AG04450 (cell line): ENCODE results near the gene BTG2. TPM values are rescaled to one million over a fixed set of nuclear protein-coding genes. Genes with fewer than 3 reads are reported as not detected.
"Not testable (repeated sequence)": the region's sequence is repeated elsewhere in the genome, so short reads cannot be mapped to it uniquely, and the experiment has no call there.

Experiments used
- CTCF ChIA-PET: fragments of 300-600, 350-600 bp; formaldehyde crosslinking; extraction: SDS; loops from one replicate; lab custom pipeline; 2022; ENCODE audit warnings: antibody characterized with exemption, inconsistent platforms; lab: Charles Lee
- POLR2A ChIA-PET: fragments of 350-600 bp; formaldehyde crosslinking; extraction: SDS; loops from one replicate; lab custom pipeline; 2021; ENCODE audit warnings: antibody characterized with exemption, inconsistent platforms; lab: Yijun Ruan, JAX
- DNase-seq: peaks from one replicate; pipeline ENCODE4 v3.0.0-alpha.2; 2011; ENCODE audit warnings: low read depth, low spot score
- H3K27ac ChIP-seq: one replicate; pipeline ENCODE4 v1.5.1; 2012; ENCODE audit warnings: low read depth, low read length, control low read depth
- H3K27me3 ChIP-seq: one replicate; pipeline ENCODE4 v1.6.0; 2012; ENCODE audit warnings: low read length; ENCODE audit not compliant: control insufficient read depth, insufficient read depth
- H3K4me3 ChIP-seq: 2 replicates; pipeline ENCODE4 v1.5.1; 2011; ENCODE audit warnings: mild to moderate bottlenecking, low read depth, low read length, control low read depth
- H3K9me3 ChIP-seq: 2 replicates; pipeline ENCODE4 v1.5.1; 2012; ENCODE audit warnings: low read length; ENCODE audit not compliant: control insufficient read depth, insufficient read depth
- CTCF ChIP-seq: IDR thresholded peaks from 2 replicates; pipeline ENCODE4 v1.5.1; 2011; ENCODE audit warnings: low read depth, low read length, control low read depth, inconsistent platforms
- polyA minus RNA-seq: library from RNA; depleted of rRNA, polyadenylated mRNA; stranded (reverse); fragments of >200 nt; gene quantifications from 2 replicates; pipeline ENCODE4 v1.2.3, GENCODE V29; 2011; rRNA and poly(A)+ RNA removed
- polyA plus RNA-seq: library from polyadenylated mRNA; depleted of rRNA; stranded (reverse); fragments of >200 nt; gene quantifications from 2 replicates; pipeline ENCODE4 v1.2.3, GENCODE V29; 2011; rRNA removed

Gene BTG2
- 34.7 and 36.5 TPM in 2 replicates for polyA plus RNA-seq
- 27.0 and 29.3 TPM in 2 replicates for polyA minus RNA-seq

GRCh38 chr1:203304919-203305808, at the start of gene BTG2:
BTG2 (plus strand) TSS chr1:203305519; CDS start chr1:203305607, 88 bp downstream.
- peaks cover 19% of the 10 kb centered on the region for H3K27me3 ChIP-seq
- peak; percentile 61 for DNase-seq
- POLR2A ChIA-PET: interaction anchor here (0.6 to 2.5 kb wide), 7 partner anchors 10 to 32 kb away, joined by 3 to 12 read pairs (median 3); no protein-coding TSS in a partner anchor
- H3K9me3 ChIP-seq: peaks cover 6% of the 10 kb centered on the region; the same call in 1 of the 2 replicates
- no peak for TF ChIP-seq CTCF
- CTCF ChIA-PET: interaction anchor here (0.8 to 1.3 kb wide), 2 partner anchors 38 to 135 kb away, joined by 3 to 7 read pairs; no protein-coding TSS in a partner anchor
- H3K27ac ChIP-seq: peak within 1 kb of the TSS; percentile 68
- peak within 1 kb of the TSS; percentile 87 for H3K4me3 ChIP-seq

- POLR2A ChIA-PET, H3K27ac ChIP-seq, H3K4me3 ChIP-seq, H3K9me3 ChIP-seq, H3K27me3 ChIP-seq, DNase-seq: not testable (repeated sequence)
- CTCF ChIA-PET: interaction anchor here (1.2 to 1.8 kb wide), 2 partner anchors 11 to 40 kb away, joined by 3 to 9 read pairs; no protein-coding TSS in a partner anchor
These were observed 48.7 kb upstream of the BTG2 start for GRCh38 chr1:203256636-203257035.

GRCh38 chr1:203263496-203263895, 41.8 kb upstream of the BTG2 start:
- CTCF ChIA-PET: interaction anchor here (0.6 to 2.8 kb wide), 4 partner anchors 143 to 648 kb away, joined by 3 to 11 read pairs (median 4); no protein-coding TSS in a partner anchor
- peaks cover 7% of the 10 kb centered on the region for H3K27me3 ChIP-seq
- no peak for DNase-seq
- no peak for TF ChIP-seq CTCF
- POLR2A ChIA-PET: no interaction called here
- no peak overlapping the region for H3K27ac ChIP-seq
- H3K4me3 ChIP-seq: no peak overlapping the region
- H3K9me3 ChIP-seq: no peaks in the 10 kb centered on the region

GRCh38 chr1:203264052-203264501, 41.2 kb upstream of the BTG2 start:
- H3K9me3 ChIP-seq: no peaks in the 10 kb centered on the region
- H3K4me3 ChIP-seq: no peak overlapping the region
- no peak overlapping the region for H3K27ac ChIP-seq
- POLR2A ChIA-PET: interaction anchor here (0.6 kb wide), 1 partner anchor 40 kb away, joined by 3 read pairs; no protein-coding TSS in a partner anchor
- no peak for TF ChIP-seq CTCF
- H3K27me3 ChIP-seq: peaks cover 7% of the 10 kb centered on the region
- CTCF ChIA-PET: interaction anchor here (0.6 to 2.8 kb wide), 4 partner anchors 9 to 224 kb away, joined by 3 to 11 read pairs (median 4); no protein-coding TSS in a partner anchor
- DNase-seq: no peak

GRCh38 chr1:203265541-203265940, 39.8 kb upstream of the BTG2 start:
- no peak for TF ChIP-seq CTCF
- CTCF ChIA-PET: interaction anchor here (0.5 to 2.8 kb wide), 3 partner anchors 148 to 504 kb away, joined by 3 to 11 read pairs (median 6); partner anchors contain the start of gene TMEM183A
- POLR2A ChIA-PET: no interaction called here
- no peak for DNase-seq
- peaks cover 10% of the 10 kb centered on the region for H3K27me3 ChIP-seq
- no peak overlapping the region for H3K4me3 ChIP-seq
- no peak overlapping the region for H3K27ac ChIP-seq
- no peaks in the 10 kb centered on the region for H3K9me3 ChIP-seq

- DNase-seq, POLR2A ChIA-PET, H3K27ac ChIP-seq, H3K9me3 ChIP-seq, H3K4me3 ChIP-seq: not testable (repeated sequence)
- CTCF ChIA-PET: interaction anchor here (1.2 to 7.3 kb wide), 10 partner anchors 24 to 379 kb away, joined by 3 to 340 read pairs (median 10); partner anchors contain the start of genes ADORA1 and MYBPH
- peaks cover 12% of the 10 kb centered on the region for H3K27me3 ChIP-seq
These were observed 39.2 kb upstream of the BTG2 start for GRCh38 chr1:203266140-203266539.
